NCI-H526 (cell line): ENCODE results near the gene CALB2.

Experiments used
- DNase-seq, 2 experiments: peaks; one replicate each; lab custom pipeline; 2025; lab: John Stamatoyannopoulos, UW

Gene CALB2

GRCh38 chr16:71426069-71426879 is 67.8 kb downstream of the CALB2 start:
- DNase-seq: peak; percentile 61 to 75

GRCh38 chr16:71426880-71427615 is 68.5 kb downstream of the CALB2 start:
- DNase-seq: no peak

DNA sequence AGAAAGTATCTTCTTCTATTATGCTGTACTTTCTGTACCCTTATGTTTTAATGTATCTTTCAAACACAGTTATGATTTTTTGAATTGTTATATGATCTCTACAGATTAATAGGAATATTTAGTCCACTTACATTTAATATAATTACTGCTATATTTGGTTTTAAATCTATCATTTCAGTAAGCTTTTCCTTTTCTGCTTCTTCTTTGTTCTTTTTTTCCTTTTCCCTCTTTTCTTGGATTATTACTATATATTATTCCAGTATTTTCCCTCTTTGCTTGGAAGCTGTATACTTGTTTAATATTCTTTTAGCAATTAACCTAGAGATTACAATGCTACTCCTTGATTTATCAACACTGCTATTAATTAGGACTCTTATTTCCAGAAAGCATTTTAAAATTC is 69.9 kb downstream of the CALB2 start:
- no peak for DNase-seq

DNA sequence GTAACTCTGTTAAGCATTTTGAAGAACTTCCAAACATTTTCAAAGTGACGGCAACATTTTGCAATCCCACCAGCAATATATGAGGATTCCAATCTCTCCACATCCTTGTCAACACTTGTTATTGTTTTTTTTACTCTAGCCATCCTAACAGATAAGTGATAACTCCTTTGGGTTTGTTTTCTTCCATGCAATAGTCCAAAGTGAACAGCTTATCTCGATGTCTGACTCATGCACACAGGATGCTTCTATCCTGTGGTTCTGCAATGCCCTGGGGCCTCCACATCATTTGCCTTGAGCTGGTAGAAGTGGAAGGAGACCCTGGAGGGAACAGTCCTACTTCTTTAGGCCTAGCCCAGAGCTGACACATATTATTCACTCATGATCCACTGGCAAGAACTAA is 70.4 kb downstream of the CALB2 start:
- DNase-seq: no peak

- no peak for DNase-seq
Measured at GRCh38 chr16:71429581-71429980, 71.1 kb downstream of the CALB2 start.

- DNase-seq: no peak
Measured at GRCh38 chr16:71430744-71431143, 72.2 kb downstream of the CALB2 start.

- DNase-seq: no peak
Measured at GRCh38 chr16:71431176-71431575, 72.7 kb downstream of the CALB2 start.

- DNase-seq: no peak
Measured at GRCh38 chr16:71431991-71432390, 73.5 kb downstream of the CALB2 start.

GRCh38 chr16:71432906-71433305 is 74.4 kb downstream of the CALB2 start:
- DNase-seq: no peak

GRCh38 chr16:71436473-71436872 is 78.0 kb downstream of the CALB2 start:
- no peak for DNase-seq

DNA sequence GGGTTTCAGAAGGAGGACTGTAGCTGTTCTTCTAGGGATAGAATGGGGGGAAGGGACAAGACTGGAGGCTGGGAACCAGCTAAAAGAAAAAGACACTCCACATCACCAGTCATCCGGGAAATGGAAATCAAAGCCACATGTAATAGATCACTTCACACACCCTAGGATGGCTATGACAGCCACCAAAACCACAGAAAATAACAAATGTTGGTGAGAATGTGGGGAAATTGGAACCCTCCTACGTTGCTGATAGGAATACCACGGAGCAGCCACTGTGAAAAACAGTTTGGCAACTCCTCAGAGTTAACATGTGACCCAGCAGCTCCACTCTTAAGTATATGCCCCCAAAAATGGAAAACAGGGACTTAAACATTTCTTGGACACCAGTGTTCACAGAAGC is 81.0 kb downstream of the CALB2 start:
- no peak for DNase-seq
